GM19099 (cell line): ENCODE results near the gene DDX49.
A peak's percentile ranks its signal among the peaks of the same experiment; 100 is the strongest.

ENCODE experiments used
- POLR2A ChIP-seq: IDR thresholded peaks from 3 replicates; pipeline ENCODE4 v1.6.1; 2011; ENCODE audit warnings: low read depth; ENCODE audit not compliant: insufficient read length; ENCODE audit errors: extremely low read depth

DDX49 gene, protein sequence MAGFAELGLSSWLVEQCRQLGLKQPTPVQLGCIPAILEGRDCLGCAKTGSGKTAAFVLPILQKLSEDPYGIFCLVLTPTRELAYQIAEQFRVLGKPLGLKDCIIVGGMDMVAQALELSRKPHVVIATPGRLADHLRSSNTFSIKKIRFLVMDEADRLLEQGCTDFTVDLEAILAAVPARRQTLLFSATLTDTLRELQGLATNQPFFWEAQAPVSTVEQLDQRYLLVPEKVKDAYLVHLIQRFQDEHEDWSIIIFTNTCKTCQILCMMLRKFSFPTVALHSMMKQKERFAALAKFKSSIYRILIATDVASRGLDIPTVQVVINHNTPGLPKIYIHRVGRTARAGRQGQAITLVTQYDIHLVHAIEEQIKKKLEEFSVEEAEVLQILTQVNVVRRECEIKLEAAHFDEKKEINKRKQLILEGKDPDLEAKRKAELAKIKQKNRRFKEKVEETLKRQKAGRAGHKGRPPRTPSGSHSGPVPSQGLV

DNA sequence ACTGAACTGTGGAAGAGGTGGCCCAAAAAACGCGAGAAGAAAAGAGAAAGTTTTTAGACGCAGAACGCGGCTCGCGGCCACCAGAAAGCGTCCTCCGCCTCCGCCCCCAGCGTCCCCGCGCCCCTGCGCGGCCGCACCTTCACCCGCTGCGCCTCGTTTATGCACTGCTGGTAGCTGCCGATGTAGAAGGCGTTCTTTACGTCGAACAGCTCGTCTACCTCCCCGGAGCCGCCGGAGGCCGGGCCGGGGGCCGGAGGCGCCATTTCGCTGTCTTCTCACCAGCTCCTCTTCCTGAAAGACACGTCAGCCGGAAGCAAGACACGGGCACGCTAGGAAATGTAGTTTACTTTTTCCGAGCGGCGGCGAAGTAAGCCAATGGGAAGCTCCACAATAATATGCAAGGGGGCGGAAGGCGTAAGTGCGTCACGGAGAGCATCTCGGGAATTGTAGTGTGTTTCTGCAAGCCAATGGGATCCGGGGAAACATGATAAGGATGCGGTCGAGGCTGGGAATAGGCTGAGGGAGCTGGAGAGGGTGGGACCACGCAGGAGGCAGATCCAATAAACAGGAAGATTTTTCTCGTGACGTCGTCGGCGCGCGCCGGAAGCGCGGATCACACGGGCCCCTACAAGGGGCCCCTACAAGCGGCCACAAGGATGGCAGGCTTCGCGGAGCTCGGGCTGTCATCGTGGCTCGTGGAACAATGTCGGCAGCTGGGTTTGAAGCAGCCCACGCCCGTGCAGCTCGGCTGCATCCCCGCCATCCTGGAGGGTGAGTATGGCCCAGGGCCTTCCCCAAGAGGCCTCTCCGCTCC lies at the start of gene DDX49, which contains the start of gene COPE:
Gene DDX49 (plus strand): TSS at position 630 of the 814 bp plus-strand sequence. CDS start 27 bp downstream, at position 657.
Gene COPE (minus strand): TSS at position 302 of the 814 bp plus-strand sequence. CDS start 39 bp downstream, at position 263.
- peak; percentile 88 for TF ChIP-seq POLR2A

DNA sequence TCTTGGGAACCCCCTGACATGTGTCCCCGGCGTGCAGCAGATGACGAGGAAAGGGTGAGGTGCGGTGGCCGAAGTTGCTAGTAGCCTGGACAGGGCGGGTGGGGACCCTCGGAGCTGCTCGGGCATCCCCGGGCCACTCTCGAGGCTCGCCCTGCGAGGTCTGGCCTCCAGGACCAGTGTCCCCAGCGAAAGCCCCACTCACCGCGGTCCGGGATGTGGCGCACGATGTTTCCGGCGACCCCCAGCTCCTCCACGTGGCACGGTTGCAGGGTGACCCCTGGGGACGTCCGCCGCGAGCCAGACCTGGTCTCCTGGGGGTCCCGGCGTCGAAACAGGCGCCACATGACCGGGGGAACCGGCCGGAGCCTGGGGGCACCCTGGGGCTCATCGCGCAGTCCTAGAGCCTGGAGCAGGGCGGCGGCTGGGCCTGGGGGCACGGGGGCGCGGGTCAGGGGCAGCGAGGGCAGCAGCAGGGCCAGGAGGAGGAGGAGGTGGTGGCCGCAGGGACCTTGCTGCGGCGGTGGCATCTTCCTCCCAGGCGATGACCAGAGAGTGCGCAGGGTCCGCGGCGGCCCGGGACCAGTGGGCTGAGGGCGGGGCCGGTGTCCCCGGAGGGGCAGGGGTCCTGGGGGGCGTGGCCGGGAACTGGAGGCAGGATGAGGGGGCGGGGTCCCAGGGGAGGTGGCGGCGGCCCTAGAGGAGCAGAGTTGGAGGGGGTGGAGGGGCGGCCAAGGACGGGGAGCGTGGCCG lies 49.6 kb upstream of the DDX49 start:
- no peak for TF ChIP-seq POLR2A

DNA sequence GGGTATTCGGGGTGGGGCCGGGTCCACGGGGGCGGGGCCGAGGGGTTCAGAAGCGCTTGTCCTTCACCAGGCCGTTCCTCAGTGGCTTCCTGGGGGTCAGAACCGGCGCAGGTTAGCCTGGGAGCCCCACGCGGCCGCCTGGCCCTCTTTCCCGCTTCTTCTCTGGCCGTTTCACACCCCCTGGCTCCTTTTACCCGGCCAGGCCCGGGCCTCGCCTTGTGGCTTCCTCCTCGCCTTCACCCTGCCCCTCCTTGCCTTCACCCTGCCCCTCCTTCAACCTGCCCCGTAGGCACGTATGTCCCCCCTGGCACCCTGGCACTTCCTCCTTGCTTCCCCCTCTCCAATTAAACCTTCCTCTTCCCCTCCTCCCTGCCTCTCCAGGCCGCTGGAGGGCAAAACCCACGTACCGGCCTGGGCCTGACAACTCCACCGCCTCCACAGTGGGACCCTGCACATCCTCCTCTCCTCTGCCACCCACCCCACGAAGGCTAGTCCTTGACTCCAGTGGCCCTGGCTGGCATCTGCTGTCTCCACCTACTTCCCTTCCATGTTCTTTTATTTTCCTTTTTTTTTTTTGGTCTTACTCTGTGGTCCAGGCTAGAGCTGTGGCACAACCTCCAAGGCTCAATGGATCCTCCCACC lies 48.9 kb upstream of the DDX49 start:
- no peak for TF ChIP-seq POLR2A

DNA sequence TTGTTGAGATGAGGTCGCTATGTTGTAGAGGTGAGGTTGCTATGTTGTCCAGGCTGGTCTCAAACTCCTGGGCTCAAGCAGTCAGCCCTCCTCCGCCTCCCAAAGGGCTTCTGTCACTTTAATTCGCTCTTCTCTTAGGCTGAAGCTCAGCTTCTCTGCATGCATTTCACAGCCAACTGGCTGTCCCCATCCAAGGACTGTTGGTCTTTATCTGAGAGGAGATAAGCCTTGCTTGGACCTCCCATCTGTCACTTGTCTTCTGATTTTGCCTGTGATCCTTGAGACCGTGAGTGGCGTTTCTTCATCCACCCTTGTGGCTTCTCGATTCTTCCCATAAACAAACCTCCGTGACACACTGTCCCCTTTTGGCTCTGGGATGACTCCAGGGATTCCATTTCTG lies 48.0 kb upstream of the DDX49 start:
- TF ChIP-seq POLR2A, result no peak

DNA sequence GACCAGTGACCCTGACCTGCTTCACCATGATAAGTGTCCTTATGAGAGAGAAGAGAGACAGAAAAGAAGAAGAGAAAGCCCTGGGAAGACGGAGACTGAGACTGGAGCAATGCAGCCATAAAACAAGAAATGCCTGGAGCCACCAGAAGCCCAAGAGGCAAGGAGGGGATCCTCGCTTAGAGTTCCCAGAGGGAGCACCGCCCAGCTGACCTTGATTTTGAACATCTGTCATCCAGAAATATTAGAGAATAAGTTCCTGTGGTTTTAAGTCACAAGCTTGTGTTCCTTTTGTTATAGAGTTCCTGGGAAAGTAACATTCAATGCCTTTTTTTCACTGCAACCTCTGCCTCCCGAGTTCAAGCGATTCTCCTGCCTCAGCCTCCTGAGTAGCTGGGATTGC lies 43.8 kb upstream of the DDX49 start:
- no peak for TF ChIP-seq POLR2A

DNA sequence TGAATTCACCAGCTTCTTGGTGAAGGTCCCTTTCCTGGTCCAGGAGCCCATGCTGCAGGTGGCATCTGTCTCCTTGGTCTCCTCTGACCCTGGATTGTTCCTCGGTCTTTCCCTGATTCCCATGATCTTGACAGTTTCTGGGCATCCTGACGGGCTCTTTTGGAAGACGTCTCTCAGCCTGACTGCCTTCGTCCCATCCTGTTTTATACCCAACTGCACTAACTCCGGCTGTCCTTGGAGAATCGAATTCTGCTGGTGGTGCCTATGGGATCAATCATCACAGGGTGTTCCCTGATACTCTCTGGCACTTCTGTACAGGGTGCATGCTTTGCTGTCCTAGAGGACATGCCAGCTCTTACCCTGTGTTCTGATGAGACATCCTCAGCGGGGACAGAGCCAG lies 42.6 kb upstream of the DDX49 start:
- no peak for TF ChIP-seq POLR2A

DNA sequence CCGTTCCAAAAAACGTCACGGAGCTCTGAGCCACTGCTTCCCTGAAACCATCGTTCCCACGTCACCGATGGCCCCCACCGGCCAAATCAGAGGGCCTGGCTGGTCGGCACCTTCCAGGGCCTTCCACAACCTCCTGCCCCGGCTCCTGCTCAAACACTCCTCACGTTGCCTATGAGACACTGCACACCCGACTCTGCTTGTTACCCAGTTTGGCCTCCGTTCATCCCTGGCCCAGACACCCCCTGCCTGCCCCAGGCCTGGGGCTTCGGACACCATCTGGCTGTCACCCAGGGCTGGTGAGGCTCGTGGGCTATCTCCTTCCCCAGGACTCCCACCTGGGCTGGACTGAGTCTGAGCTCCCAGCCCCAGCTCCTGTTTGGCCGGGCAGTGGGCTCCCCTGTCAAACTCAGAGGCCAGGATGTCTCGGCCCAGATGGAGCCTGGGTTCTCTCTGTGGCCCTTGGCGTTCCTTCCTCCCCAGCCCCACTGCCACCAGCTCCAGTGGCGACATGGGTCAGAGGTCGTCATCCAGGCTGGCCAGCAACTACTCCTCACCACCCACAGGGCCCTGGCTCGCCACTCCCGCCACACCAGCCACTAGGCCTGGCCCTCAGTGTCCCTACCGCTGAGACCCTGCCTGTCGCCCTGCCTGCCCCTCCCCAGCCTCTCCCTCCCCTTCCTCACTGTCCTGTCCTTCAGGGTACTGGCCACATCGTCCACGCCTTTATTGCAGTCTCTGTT lies 41.3 kb upstream of the DDX49 start:
- TF ChIP-seq POLR2A, result no peak

DNA sequence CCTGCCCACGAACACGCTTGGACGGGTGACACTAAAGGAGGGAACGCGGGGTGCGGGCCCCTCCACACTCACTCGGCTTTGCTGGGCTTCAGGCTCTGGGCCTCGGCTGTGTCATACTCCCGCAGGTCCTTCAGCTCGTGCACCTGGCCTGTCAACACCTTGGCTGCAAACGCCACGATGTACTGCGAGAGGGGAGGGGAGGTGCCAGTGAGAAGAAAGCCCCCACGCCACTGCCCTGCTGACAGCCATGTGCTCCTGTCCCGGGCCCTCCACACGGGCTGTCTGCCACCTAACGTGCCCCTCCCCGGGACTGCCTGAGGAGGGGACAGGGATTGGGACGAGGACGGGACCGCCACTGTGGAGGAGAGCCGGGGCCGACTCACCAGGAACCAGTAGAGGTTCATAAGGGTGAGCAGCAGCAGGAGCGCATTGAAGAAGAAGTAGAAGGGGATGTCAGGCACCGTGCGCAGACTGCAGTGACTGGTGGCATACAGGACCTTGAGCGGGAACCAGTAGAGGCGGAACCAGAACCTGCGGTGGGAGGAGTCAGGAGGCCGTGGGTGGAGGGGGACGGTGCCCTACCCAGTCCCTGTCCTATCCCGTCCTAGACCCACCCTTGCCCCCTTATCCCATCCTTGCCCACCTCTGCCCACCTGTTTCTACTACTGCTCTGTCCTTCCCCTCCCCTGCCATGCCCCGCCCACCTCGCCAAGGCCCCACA lies 40.5 kb upstream of the DDX49 start:
- TF ChIP-seq POLR2A, result no peak

DNA sequence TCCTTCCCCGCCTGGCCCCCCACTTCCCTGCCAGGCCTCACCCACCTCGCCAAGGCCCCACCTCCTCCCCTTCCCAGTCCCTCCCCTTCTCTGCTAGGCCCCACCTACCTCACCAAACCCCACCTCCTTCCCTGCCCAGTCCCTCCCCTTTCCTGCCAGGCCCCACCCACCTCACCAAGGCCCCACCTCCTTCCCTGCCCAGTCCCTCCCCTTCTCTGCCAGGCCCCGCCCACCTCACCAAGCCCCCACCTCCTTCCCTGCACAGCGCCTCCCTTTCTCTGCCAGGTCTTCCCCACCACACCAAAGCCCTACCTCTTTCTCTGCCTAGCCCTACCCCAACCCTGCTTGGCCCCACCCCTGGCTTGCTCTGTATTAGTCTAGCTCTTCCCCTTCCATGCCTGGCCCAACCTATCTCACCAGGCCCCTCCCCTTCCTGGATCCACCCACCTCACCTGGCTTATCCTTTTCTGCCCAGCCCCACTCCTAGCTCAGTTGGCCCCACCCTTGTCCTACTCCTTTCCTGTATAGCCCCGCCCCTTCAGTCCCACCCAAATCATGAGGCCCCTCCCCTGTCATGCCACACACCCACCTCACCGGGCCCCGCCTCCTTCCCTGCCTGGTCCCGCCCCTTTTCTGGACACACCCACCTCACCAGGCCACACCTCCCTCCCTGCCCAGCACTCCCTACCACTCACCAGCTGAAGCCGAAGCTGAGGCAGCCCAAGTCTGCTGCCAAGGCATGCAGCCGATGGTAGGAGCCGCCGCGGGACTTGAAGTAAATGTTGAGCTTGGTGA lies 39.7 kb upstream of the DDX49 start:
- TF ChIP-seq POLR2A, result no peak

DNA sequence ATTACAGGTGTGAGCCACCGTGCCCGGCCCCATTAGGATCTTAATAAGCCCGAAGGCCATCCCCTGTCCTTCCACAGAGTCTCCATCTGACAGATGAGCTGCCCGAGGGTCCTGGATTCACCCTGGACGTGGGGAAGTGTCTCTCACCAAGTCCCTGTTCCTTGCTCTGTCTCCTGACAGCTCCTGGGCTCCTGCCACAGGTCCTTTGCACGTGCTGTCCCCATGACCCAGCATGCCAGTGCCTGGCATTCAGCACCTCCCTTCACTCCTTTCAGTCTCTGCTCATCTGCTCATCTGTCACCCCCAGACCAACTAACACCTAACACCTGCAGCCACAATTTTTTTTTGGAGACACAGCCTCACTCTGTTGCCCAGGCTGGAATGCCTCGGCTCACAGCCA lies 38.0 kb upstream of the DDX49 start:
- no peak for TF ChIP-seq POLR2A

DNA sequence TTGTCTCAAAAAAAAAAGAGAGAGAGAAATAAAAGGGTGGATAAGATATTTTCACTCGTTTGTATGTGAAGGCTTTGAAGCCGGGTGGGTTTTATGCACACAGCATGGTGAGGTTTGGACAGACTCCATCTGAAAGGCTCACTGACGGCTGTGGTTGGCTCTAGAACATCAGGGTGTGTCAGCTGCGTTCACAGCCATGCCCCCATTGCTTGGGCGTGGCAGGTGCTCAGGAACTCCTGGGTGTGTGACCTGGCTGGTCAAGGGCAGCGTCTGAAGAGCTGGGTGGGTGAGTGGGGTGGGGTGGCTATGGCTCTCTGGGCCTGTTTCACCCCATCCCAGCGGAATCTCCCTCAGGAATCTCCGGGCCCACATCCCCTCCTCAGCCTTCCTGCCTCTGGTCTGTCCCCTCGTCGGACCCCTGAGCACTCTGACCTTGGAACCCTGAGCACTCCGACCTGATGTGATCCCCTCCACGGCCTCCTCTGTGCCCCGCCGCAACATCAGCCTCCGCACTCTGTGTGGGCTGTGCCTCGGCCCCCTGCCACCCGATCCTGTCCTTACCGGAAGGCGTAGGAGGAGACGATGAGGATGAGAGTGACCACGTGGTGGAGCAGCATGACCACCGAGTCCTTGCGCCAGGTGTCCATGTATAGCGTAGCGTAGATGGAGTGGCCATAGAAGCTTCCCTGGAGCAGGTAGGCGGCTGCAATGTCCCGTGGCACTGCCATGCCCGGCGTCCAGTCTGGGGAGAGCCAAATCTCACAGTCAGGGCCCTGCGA lies 35.8 kb upstream of the DDX49 start:
- no peak for TF ChIP-seq POLR2A

DNA sequence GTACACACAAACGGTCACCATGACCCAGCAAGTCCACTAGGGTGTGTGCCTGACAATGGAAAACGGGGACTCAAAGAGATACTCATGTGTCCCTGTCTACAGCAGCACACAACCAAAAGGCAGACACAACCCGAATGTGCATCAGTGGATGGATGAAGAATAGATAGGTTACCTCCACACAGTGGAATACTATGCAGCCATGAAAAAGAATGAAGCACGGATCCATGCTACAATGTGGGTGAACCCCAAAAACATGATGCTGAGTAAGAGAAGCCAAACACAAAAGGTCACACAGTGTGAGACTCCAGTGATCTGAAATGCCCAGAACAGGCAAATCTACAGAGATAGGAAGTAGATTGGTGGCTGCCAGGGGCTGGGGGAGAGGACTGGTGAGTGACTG lies 32.5 kb upstream of the DDX49 start:
- TF ChIP-seq POLR2A, result no peak
